LNCAP (cell line): ENCODE measurements around the gene DBR1.

Source experiments
- TF ChIP-seq, protein P1 (sequence below): fragments of 450-650 bp; IDR thresholded peaks from 2 replicates; pipeline ENCODE4 v1.5.1; 2017; ENCODE audit warnings: mild to moderate bottlenecking

Gene DBR1

DNA sequence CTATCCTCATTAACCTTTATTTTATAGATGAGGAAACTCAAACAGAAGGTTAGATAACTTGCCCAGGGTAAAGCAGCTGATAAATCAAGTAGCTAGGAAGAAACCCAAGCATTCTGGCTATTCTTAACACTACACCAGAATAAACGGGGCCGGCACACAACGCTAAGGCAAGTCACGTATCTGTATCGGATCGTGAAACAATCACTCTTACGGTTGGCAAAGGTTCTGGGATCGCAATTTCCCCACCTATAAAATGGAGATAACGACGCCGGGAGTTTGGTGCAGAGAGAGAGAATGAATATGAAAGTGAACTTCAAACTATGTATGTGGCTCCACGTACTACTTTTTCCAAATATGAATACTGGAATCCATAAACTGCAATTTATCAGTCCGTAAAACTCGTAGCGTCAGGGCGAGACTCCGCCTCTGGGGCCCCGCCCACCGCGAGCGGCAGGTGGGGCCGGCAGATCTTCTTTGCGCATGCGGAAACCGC is 12.1 kb upstream of the DBR1 start:
- TF ChIP-seq, protein P1, sequence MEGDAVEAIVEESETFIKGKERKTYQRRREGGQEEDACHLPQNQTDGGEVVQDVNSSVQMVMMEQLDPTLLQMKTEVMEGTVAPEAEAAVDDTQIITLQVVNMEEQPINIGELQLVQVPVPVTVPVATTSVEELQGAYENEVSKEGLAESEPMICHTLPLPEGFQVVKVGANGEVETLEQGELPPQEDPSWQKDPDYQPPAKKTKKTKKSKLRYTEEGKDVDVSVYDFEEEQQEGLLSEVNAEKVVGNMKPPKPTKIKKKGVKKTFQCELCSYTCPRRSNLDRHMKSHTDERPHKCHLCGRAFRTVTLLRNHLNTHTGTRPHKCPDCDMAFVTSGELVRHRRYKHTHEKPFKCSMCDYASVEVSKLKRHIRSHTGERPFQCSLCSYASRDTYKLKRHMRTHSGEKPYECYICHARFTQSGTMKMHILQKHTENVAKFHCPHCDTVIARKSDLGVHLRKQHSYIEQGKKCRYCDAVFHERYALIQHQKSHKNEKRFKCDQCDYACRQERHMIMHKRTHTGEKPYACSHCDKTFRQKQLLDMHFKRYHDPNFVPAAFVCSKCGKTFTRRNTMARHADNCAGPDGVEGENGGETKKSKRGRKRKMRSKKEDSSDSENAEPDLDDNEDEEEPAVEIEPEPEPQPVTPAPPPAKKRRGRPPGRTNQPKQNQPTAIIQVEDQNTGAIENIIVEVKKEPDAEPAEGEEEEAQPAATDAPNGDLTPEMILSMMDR = no peak

DNA sequence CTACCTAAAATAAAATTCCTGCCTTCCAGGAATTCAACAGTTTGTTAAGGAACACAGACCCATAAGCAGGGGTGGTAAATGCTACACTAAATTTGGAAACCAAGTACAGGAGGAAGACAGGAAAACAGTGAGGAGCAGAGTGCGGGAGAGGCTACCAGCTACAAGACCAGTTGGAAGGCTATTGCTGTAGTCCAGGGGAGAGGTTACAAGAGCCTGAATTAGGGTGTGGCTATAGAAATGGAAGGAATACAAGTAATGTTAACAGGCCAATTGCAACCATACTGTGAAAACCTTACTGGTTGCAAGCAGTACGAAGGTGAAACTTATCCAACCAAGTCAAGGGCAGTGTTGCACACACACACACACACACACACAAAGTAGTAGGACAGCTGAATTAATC is 11.5 kb upstream of the DBR1 start:
- TF ChIP-seq, protein P1 = no peak

DNA sequence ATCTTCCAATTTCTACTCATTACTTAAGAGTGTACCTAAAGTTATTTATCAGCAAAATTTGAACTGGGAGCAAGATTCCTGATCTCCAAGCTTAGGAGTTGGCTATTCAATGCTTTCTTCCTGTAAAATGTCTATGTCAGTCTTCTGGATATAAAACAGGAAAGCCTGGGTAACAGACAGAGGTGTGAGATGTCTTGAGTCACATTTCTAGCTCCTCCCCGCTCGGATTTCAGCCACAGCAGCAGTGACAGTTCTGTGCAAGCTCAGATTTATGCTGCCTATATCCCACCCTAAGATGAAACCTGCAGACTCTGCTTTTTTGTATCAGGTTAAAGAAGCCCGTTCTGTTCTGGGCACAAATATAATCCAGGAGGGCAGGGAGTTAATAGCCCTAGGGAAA is 10.3 kb upstream of the DBR1 start:
- TF ChIP-seq, protein P1 = no peak

DNA sequence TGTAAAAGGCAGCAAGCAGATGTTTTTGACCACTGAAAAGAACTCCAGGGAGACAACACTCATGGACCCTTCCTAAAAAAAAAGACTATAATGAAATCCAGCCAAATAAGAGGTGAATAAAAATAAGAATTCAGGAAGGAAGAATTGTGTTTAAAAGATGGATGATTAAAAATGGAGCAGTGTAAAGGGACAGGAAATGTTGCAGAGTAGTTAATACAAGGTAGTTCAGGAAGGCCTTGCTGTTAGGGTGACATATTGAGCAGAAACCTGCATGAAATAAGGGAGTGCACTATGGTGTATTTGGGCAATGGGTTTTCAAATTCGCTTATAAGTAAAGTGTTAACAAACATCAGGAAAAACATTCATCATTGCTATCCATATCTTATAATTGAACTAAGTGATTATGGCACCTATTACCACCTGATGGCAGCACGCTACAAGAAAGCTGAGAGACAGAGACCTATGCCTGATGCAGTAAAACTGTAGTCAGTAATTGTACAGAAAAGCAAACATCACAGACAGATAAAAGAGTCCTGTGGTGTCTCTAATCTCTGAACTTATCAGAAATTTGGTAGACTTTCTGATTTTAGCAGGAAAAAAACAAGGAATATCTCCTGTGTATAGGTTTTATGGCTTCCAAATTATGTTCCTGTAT is 5.8 kb upstream of the DBR1 start:
- TF ChIP-seq, protein P1 = peak; percentile 70

DNA sequence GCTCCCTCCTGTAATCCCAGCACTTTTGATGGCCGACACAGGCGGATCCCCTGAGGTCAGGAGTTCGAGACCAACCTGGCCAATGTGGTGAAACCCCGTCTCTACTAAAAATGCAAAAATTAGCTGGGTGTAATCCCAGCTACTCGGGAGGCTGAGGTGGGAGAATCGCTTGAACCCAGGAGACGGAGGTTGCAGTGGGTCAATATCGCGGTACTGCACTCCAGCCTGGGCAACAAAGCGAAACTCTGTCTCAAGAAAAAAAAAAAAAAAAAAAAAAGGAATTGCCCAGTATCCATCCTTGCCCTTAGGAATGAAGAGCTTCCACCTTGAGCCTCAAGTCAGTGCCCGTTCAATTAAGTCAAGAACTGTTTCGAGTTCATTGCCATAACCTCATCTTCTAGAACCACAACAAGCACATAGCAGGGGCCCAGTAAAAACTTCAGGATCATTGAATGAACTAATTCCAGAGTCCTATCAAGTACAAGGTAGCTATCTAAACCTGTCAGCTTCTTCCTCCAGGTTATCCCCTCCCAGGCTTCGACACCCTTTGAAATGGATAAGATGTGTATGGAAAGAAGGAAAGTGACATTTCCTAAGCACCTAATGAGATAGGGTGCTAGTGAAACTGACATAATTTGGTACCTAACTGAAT is 826 bp downstream of the DBR1 start:
- TF ChIP-seq, protein P1 = no peak

DNA sequence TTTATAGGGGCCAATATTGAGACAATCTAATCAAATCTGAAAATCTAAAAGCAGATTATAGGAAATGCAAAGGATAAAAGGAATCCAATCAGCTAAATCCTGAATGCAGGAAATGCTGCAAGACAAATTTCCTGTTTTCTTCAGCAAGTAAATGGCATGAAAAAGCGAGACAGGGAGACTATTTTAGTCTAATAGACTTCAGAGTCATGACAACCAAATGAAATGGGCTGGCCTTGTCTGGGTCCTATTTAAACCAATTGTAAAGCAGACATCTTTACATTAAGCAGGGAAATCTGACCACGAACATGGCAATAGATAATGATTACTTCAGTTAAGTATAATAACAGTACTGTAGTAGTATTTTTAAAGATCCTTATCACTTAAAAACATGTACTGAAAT is 2.1 kb downstream of the DBR1 start:
- TF ChIP-seq, protein P1 = no peak

DNA sequence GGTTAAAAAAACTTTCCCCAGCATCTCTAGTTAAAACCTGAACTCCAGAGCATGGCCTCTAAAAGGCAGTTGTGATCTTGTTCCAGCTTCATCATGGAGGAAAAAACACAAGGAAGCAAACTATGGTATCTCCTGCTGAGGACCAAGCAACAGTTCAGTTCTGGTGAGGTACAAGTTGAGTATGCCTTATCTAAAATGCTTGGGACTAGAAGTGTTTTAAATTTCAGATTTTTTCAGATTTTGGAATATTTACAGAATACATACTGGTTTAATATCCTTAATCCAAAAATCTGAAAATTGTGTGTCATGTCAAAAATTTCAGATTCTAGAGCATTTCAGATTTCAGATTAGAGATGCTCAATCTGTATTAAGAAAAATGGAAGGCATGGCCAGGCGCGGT is 9.7 kb downstream of the DBR1 start:
- TF ChIP-seq, protein P1 = no peak
